Gastrocnemius medialis (tissue), 4 donors: ENCODE results near the gene PLEKHA5. TPM values are rescaled to one million over a fixed set of nuclear protein-coding genes. Genes with fewer than 3 reads are reported as not detected.

Experiments
- ATAC-seq, 2 donors: fragments of 150-250 bp; one replicate each; pipeline ENCODE4 v1.9.1; 2016
- DNase-seq, 2 donors: peaks; one replicate each; pipeline ENCODE4 v3.0.0-alpha.2; 2019
- H3K27ac ChIP-seq, 4 donors: fragments of 200-600 bp; sonication (generic); 1 replicate in 1 of 4; 2 replicates in 3 of 4; pipeline ENCODE4 v1.5.1; 2016 to 2018; ENCODE audit warnings: mild to moderate bottlenecking in 2 of 4, moderate library complexity in 1 of 4
- H3K27me3 ChIP-seq, 3 donors: fragments of 200-600 bp; sonication (generic) in 2 of 3; 1 replicate in 1 of 3; 2 replicates in 2 of 3; pipeline versions ENCODE4 v1.5.1 to v1.6.0; 2016 to 2019; ENCODE audit warnings: mild to moderate bottlenecking in 1 of 3, moderate library complexity in 1 of 3
- H3K36me3 ChIP-seq, 2 donors: fragments of 200-600 bp; sonication (generic) in 1 of 2; one replicate each; pipeline ENCODE4 v1.5.1; 2017 to 2018
- H3K4me1 ChIP-seq, 2 donors: fragments of 200-600 bp; sonication (generic) in 1 of 2; one replicate each; pipeline ENCODE4 v1.5.1; 2016 to 2017; ENCODE audit warnings: mild to moderate bottlenecking in 2 of 2
- H3K4me3 ChIP-seq, 4 donors: fragments of 200-600 bp; sonication (generic) in 3 of 4; 1 replicate in 1 of 4; 2 replicates in 3 of 4; pipeline ENCODE4 v1.5.1; 2016 to 2019; ENCODE audit warnings: mild to moderate bottlenecking in 2 of 4
- H3K9me3 ChIP-seq, 3 donors: fragments of 200-600 bp; sonication (generic) in 2 of 3; 1 replicate in 1 of 3; 2 replicates in 2 of 3; pipeline ENCODE4 v1.5.1; 2016 to 2019
- CTCF ChIP-seq, 5 experiments: fragments of 450-650 bp in 3 of 5; fragments of 200-600 bp in 2 of 5; sonication (generic) in 2 of 5; IDR thresholded peaks in 4 of 5; conservative IDR thresholded peaks in 1 of 5; 1 replicate in 4 of 5; 2 replicates in 1 of 5; pipeline ENCODE4 v1.5.1; 2016 to 2019; ENCODE audit warnings: antibody characterized with exemption in 5 of 5, mild to moderate bottlenecking in 3 of 5, moderate library complexity in 3 of 5
- POLR2A ChIP-seq, 2 donors: fragments of 450-650 bp; IDR thresholded peaks; one replicate each; pipeline ENCODE4 v1.6.1; 2017; ENCODE audit warnings: antibody characterized with exemption in 2 of 2, mild to moderate bottlenecking in 2 of 2, moderate library complexity in 2 of 2
- in situ Hi-C, 4 donors: fragments of 200-750 bp; cut with MboI; loops; one replicate each; pipeline versions ENCODE4 v1.15.0 to v1.8.0; 2017; ENCODE audit warnings: low sequenced_read_pairs in 4 of 4
- intact Hi-C: fragments of 100-400 bp; cut with DNase I; formaldehyde crosslinking; loops from one replicate; pipeline ENCODE4 v1.15.1; 2023; ENCODE audit warnings: low total_unique reads
- total RNA-seq, 4 donors: library from RNA; depleted of rRNA; stranded (reverse); fragments of >200 nt; gene quantifications; one replicate each; pipeline versions ENCODE4 v1.1.0 to v1.2.3, GENCODE V29; 2016

The PLEKHA5 gene
- total RNA-seq, 4 donors from 2014 or later: 1.0 to 2.7 (median 1.5) TPM

GRCh38 chr12:19248929-19249602, 119.5 kb downstream of the PLEKHA5 start:
- TF ChIP-seq CTCF (IDR thresholded peaks at IDR 0.05 in 4 of 5, conservative IDR thresholded peaks at IDR 0.05 in 1 of 5) (no peak), POLR2A (IDR thresholded peaks at IDR 0.05) (no peak)
- Histone ChIP-seq H3K4me3 (no peak overlapping the region), H3K4me1 (peaks cover 3% of the 10 kb centered on the region in 2 donors), H3K36me3 (no peaks in the 10 kb centered on the region), H3K27ac (no peak overlapping the region), H3K27me3 (no peaks in the 10 kb centered on the region), H3K9me3 (no peaks in the 10 kb centered on the region)
- in situ Hi-C loops: no loop called here
- intact Hi-C loops: no loop called here
- DNase-seq (no peak), ATAC-seq (no peak)

GRCh38 chr12:19251481-19252132, 122.1 kb downstream of the PLEKHA5 start:
- in situ Hi-C loops: no loop called here
- ATAC-seq: no peak

GRCh38 chr12:19260135-19260534, 130.6 kb downstream of the PLEKHA5 start:
- H3K36me3 ChIP-seq: no peaks in the 10 kb centered on the region
- intact Hi-C loops (no loop called here), in situ Hi-C loops (no loop called here)
- no peaks in the 10 kb centered on the region for H3K4me1 ChIP-seq
- no peak overlapping the region for H3K4me3 ChIP-seq
- TF ChIP-seq CTCF (IDR thresholded peaks at IDR 0.05 in 4 of 5, conservative IDR thresholded peaks at IDR 0.05 in 1 of 5) (no peak), POLR2A (IDR thresholded peaks at IDR 0.05) (no peak)
- H3K27me3 ChIP-seq: no peaks in the 10 kb centered on the region
- H3K27ac ChIP-seq: no peak overlapping the region
- DNase-seq (no peak), ATAC-seq (no peak)
- no peaks in the 10 kb centered on the region for H3K9me3 ChIP-seq

More at GRCh38 chr12:19251481-19252132, 122.1 kb downstream of the PLEKHA5 start:
- TF ChIP-seq CTCF (IDR thresholded peaks at IDR 0.05 in 4 of 5, conservative IDR thresholded peaks at IDR 0.05 in 1 of 5) (no peak), POLR2A (IDR thresholded peaks at IDR 0.05) (no peak)
- no peaks in the 10 kb centered on the region for H3K36me3 ChIP-seq
- no peaks in the 10 kb centered on the region for H3K4me1 ChIP-seq
- H3K27me3 ChIP-seq: no peaks in the 10 kb centered on the region
- H3K27ac ChIP-seq: no peak overlapping the region
- intact Hi-C loops: no loop called here
- H3K9me3 ChIP-seq: no peaks in the 10 kb centered on the region
- no peak overlapping the region for H3K4me3 ChIP-seq
- no peak for DNase-seq

GRCh38 chr12:19261773-19262172, 132.2 kb downstream of the PLEKHA5 start:
- no peak for DNase-seq
- no peak for ATAC-seq
- in situ Hi-C loops (no loop called here), intact Hi-C loops (no loop called here)
- H3K4me1 ChIP-seq: no peaks in the 10 kb centered on the region
- H3K36me3 ChIP-seq: no peaks in the 10 kb centered on the region
- H3K9me3 ChIP-seq: no peaks in the 10 kb centered on the region
- TF ChIP-seq CTCF (IDR thresholded peaks at IDR 0.05 in 4 of 5, conservative IDR thresholded peaks at IDR 0.05 in 1 of 5) (no peak), POLR2A (IDR thresholded peaks at IDR 0.05) (no peak)
- H3K4me3 ChIP-seq: no peak overlapping the region
- no peak overlapping the region for H3K27ac ChIP-seq
- H3K27me3 ChIP-seq: no peaks in the 10 kb centered on the region
